Activated T-cell treated with anti-CD3 and anti-CD28 coated beads, Interleukin-2, amount 50 U/mL, for 24 hours (primary cell): ENCODE data around the gene ANKHD1.

Experiments
- DNase-seq: peaks from one replicate; pipeline ENCODE4 v3.0.0-alpha.2; 2020
- H3K27ac Mint-ChIP-seq: 2 replicates; pipeline ENCODE4 v1.8.0; 2020; ENCODE audit warnings: mild to moderate bottlenecking, mixed read lengths
- H3K27me3 Mint-ChIP-seq: 2 replicates; pipeline ENCODE4 v1.8.0; 2020; ENCODE audit warnings: mixed read lengths
- H3K36me3 Mint-ChIP-seq: 2 replicates; pipeline ENCODE4 v1.8.0; 2020; ENCODE audit warnings: low read depth, mixed read lengths
- H3K4me1 Mint-ChIP-seq: 2 replicates; pipeline ENCODE4 v1.8.0; 2020; ENCODE audit warnings: low read depth, mixed read lengths
- H3K4me3 Mint-ChIP-seq: 2 replicates; pipeline ENCODE4 v1.8.0; 2020; ENCODE audit warnings: mild to moderate bottlenecking, moderate library complexity, mixed read lengths
- H3K9me3 Mint-ChIP-seq: 2 replicates; pipeline ENCODE4 v1.8.0; 2020; ENCODE audit warnings: mixed read lengths

ANKHD1 gene

GRCh38 chr5:140587495-140587894 lies 185.9 kb downstream of the ANKHD1 start:
- DNase-seq, result no peak
- H3K27me3 Mint-ChIP-seq, result peaks cover 3% of the 10 kb centered on the region
- H3K36me3 Mint-ChIP-seq, result no peaks in the 10 kb centered on the region
- H3K4me1 Mint-ChIP-seq, result no peaks in the 10 kb centered on the region
- no peak overlapping the region for H3K4me3 Mint-ChIP-seq
- H3K27ac Mint-ChIP-seq, result no peak overlapping the region
- peaks cover 2% of the 10 kb centered on the region for H3K9me3 Mint-ChIP-seq

GRCh38 chr5:140588311-140589070 lies 186.9 kb downstream of the ANKHD1 start:
- DNase-seq, result no peak
- Mint-ChIP-seq H3K27ac (no peak overlapping the region), H3K36me3 (no peaks in the 10 kb centered on the region), H3K9me3 (no peaks in the 10 kb centered on the region), H3K4me3 (no peak overlapping the region), H3K27me3 (peaks cover 4% of the 10 kb centered on the region), H3K4me1 (no peaks in the 10 kb centered on the region)
